ENCODE data around the gene TKFC. TPM values are rescaled to one million over a fixed set of nuclear protein-coding genes. Genes with fewer than 3 reads are reported as not detected.
A peak's percentile ranks its signal among the peaks of the same experiment; 100 is the strongest.
"Not testable (repeated sequence)": the region's sequence is repeated elsewhere in the genome, so short reads cannot be mapped to it uniquely, and the experiment has no call there.

TKFC gene
- polyA plus RNA-seq, 1 donor = 58.3 TPM

GRCh38 chr11:61364012-61364675 lies 31.1 kb downstream of the TKFC start:
- no peak for DNase-seq

GRCh38 chr11:61367406-61367805 lies 34.4 kb downstream of the TKFC start:
- DNase-seq = no peak

- DNase-seq = no peak
Measured at GRCh38 chr11:61368646-61369045, 35.6 kb downstream of the TKFC start.

GRCh38 chr11:61369372-61370348 lies 36.6 kb downstream of the TKFC start:
- no peak for DNase-seq

- DNase-seq = no peak
Measured at GRCh38 chr11:61370349-61371005, 37.4 kb downstream of the TKFC start.

GRCh38 chr11:61372659-61373420 lies 39.8 kb downstream of the TKFC start:
- no peak for DNase-seq

DNA sequence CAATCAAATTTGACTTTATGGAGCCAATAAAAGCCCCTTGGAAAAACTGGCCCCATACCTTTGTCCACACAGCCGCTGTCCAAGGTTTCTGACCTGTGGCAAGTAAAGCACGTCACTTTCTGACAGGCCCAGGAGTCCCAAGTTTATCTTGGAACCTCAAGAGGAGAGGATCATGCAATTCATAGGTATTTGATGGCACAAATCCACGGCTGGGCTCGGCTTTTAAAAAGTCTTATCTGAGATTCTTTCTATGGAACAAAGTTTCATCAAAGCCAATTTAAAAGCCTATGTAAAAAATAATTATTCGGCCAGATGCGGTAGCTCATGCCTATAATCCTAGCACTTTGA lies 42.7 kb downstream of the TKFC start:
- no peak for DNase-seq

- no peak for DNase-seq
Measured at GRCh38 chr11:61377461-61378160, 44.6 kb downstream of the TKFC start.

DNA sequence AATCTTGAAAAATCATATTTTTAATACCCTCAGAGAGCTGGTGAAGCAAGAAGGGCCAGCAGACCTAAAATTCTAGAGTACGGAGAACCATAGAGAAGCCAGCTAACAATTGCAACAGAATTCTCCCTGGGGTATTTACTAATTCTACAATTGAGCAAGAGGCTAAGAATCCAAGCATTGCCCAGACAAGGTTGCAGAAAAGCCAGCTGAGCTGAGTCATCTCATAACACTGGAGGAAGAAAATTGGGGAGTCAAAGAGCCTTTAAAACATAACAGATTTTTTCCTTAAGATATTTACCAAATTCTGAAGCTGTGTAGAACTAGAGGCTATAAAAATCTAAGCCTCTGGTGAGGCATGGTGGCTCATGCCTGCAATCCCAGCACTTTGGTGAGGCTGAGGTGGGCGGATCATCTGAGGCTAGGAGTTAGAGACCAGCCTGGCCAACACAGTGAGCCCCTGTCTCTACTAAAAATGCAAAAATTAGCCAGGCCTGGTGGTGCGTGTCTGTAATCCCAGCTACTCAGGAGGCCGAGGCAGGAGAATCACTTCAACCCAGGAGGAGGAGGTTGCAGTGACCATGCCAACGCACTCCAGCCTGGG lies 45.8 kb downstream of the TKFC start:
- no peak for DNase-seq

- no peak for DNase-seq
Measured at GRCh38 chr11:61380884-61381283, 47.9 kb downstream of the TKFC start.

DNA sequence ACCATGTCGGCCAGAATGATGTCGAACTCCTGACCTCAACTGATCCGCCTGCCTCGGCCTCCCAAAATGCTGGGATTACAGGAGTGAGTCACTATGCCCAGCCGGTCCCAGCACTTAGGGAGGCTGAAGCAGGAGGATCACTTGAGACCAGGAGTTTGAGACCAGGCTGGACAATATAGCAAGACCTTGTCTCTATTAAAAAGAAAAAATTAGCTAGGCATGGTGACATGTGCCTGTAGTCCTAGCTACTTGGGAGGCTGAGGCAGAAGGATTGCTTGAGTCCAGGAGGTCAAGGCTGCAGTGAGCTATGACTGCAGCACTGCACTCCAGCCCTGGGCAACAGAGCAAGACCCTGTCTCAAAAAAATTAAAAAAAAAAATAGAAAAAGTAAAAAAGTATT lies 50.8 kb downstream of the TKFC start:
- DNase-seq = not testable (repeated sequence)

- no peak for DNase-seq
Measured at GRCh38 chr11:61384271-61385242, 51.5 kb downstream of the TKFC start.

DNA sequence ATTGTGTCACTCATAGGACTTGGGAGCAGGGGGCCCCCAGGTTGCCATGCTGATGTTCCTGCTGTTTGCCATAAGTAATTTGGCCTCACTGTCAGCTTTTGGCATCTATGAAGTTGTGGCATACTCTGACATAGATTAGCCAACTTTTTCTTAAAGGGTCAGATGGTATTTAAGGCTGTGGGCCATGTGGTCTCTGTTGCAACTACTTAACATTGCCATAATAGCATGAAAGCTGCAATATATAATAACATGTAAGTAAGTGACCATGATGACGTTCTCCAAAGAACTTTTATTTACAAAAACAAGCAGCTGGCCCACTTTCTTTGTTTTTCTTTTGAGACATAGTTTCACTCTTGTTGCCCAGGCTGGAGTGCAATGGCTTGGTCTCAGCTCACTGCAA lies 57.1 kb downstream of the TKFC start:
- no peak for DNase-seq

DNA sequence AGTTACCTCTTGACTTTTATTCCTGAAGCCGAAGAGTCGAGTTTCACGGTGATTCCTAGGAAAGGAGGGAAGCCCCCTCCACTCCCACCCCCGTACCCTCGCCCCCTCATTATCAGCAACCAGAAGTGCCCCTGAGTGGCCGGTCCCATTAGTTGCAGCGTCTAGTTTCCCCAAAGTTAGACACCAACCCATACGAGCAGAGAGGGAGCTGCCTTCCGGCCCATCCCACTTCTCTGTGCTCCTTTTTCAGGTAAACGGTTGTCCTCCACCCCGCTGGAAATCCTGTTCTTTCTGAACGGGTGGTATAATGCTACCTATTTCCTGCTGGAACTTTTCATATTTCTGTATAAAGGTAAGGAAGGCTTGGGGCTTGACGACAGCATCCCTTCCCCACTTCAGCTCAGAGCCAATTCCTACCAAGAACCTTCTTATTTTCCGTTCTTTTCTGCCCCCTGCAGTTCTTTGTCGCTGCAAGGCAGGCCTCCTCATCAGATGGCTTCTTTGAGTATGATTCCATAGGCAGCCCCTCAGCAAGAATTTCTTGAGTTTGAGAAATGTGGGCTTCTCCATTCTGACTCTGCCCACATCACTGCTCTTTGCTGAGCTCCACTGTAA lies 60.1 kb downstream of the TKFC start:
- peak; percentile 13 for DNase-seq

Other genes starting within 250 kb of the TKFC start
- 0.08 TPM for gene CD5, start 230.7 kb upstream of the TKFC start, polyA plus RNA-seq (ENCODE audit: insufficient read length)
- 16.7 TPM for gene VPS37C, start 171.8 kb upstream of the TKFC start, polyA plus RNA-seq (ENCODE audit: insufficient read length)
- gene PGA3, start 129.7 kb upstream of the TKFC start, polyA plus RNA-seq (ENCODE audit: insufficient read length) = 0.18 TPM
- gene PGA4, start 110.9 kb upstream of the TKFC start, polyA plus RNA-seq (ENCODE audit: insufficient read length) = 0.28 TPM
- 0.37 TPM for gene PGA5, start 92.1 kb upstream of the TKFC start, polyA plus RNA-seq (ENCODE audit: insufficient read length)
- 4.7 TPM for gene VWCE, start 37.9 kb upstream of the TKFC start, polyA plus RNA-seq (ENCODE audit: insufficient read length)
- gene DDB1, start 123 bp upstream of the TKFC start, polyA plus RNA-seq (ENCODE audit: insufficient read length) = 230 TPM
- gene CYB561A3, start 28.7 kb downstream of the TKFC start, polyA plus RNA-seq (ENCODE audit: insufficient read length) = 30.2 TPM
- 59.2 TPM for gene TMEM138, start 29.1 kb downstream of the TKFC start, polyA plus RNA-seq (ENCODE audit: insufficient read length)
- 33.3 TPM for gene TMEM216, start 59.4 kb downstream of the TKFC start, polyA plus RNA-seq (ENCODE audit: insufficient read length)
- 129 TPM for gene CPSF7, start 96.7 kb downstream of the TKFC start, polyA plus RNA-seq (ENCODE audit: insufficient read length)
- gene SDHAF2, start 96.9 kb downstream of the TKFC start, polyA plus RNA-seq (ENCODE audit: insufficient read length) = 44.5 TPM
- gene LRRC10B, start 175.5 kb downstream of the TKFC start, polyA plus RNA-seq (ENCODE audit: insufficient read length) = 0.63 TPM
- gene SYT7, start 247.8 kb downstream of the TKFC start, polyA plus RNA-seq (ENCODE audit: insufficient read length) = 4.7 TPM

Data from left kidney (tissue), 2 donors.